ENCODE data around the gene HMHB1. TPM values are rescaled to one million over a fixed set of nuclear protein-coding genes. Genes with fewer than 3 reads are reported as not detected.

Gene HMHB1
- total and polyA plus RNA-seq, 2 experiments from 2014 or later: not detected

DNA sequence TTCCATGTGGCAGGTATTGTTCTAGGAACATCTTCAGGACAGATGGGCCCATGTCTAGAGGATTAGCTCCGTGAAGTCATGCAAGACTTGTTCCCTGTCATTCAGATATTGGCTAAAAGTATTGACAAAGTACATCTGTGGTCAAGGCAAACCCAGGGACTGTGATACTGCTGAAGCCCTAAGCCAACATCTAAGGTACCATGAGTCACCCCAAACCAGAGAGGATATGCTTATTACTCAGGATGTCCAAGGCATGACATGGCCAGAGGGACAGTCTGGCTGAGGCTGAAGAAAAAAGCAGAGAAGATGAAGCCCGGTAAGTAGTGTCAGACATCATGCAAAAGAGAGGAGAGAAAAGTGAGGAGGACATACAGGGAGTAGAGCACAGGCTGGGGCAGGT is 31.0 kb downstream of the HMHB1 start:
- no peak overlapping the region for H3K27ac ChIP-seq
- H3K79me2 ChIP-seq (ENCODE audit: insufficient read depth): no peaks in the 10 kb centered on the region
- DNase-seq: peak; percentile 65
- peaks cover 2% of the 10 kb centered on the region for H3F3A ChIP-seq (ENCODE audit: insufficient read depth)
- no peaks in the 10 kb centered on the region for H3K36me3 ChIP-seq (ENCODE audit: low read depth)
- H3K4me3 ChIP-seq: no peak overlapping the region
- no peaks in the 10 kb centered on the region for H3K9me2 ChIP-seq (ENCODE audit: insufficient read depth)
- H3K9me3 ChIP-seq (ENCODE audit: low read depth): no peaks in the 10 kb centered on the region
- peak overlapping the region; percentile 12 for H3K4me2 ChIP-seq (ENCODE audit: unreplicated experiment)
- H3K27me3 ChIP-seq (replicated peaks; ENCODE audit: insufficient read depth): no peaks in the 10 kb centered on the region
- H2AFZ ChIP-seq: no peak overlapping the region
- peaks cover 10% of the 10 kb centered on the region for H3K4me1 ChIP-seq (ENCODE audit: insufficient read depth)
- in situ Hi-C loops (cut with MboI): no loop called here
- H4K20me1 ChIP-seq (ENCODE audit: insufficient read depth): no peaks in the 10 kb centered on the region
- no peak overlapping the region for H3K9ac ChIP-seq
- no peak for TF ChIP-seq EZH2phosphoT487 (IDR thresholded peaks at IDR 0.05; ENCODE audit: insufficient read depth, low read depth)
- no peak for TF ChIP-seq EZH2 (IDR thresholded peaks at IDR 0.05; ENCODE audit: insufficient read depth, poor library complexity, severe bottlenecking)
- 81 to 86% methylated on average over 2 of the region's 2 CpGs for WGBS, 2 experiments (ENCODE audit: low coverage in 1 of 2, low lambda C conversion rate in 2 of 2, missing lambda C conversion rate in 2 of 2)

DNA sequence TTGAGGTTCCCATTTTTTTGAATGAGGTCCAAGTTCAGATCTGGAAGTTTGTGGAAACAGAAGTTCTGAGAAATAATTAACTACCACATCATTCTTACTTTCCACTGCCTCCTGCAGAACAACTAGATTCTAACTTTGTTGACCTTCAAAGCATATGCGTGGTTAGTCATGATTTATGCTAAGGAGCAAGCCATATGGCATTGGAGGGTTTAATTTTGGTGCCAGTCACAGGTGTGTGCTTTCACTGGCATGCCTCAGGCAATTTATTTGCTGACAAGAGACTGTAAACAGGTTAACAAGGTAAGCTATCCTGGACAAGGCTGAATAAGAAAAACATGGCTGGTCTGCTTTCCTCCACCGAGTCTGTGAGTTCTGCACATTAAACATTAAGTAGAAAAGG is 31.5 kb downstream of the HMHB1 start:
- in situ Hi-C loops (cut with MboI): no loop called here
- no peak overlapping the region for H3K27ac ChIP-seq
- no peaks in the 10 kb centered on the region for H4K20me1 ChIP-seq (ENCODE audit: insufficient read depth)
- H3K27me3 ChIP-seq (replicated peaks; ENCODE audit: insufficient read depth): no peaks in the 10 kb centered on the region
- H3K9ac ChIP-seq: no peak overlapping the region
- H3K79me2 ChIP-seq (ENCODE audit: insufficient read depth): no peaks in the 10 kb centered on the region
- no peak for DNase-seq
- H3K9me2 ChIP-seq (ENCODE audit: insufficient read depth): no peaks in the 10 kb centered on the region
- no peaks in the 10 kb centered on the region for H3K9me3 ChIP-seq (ENCODE audit: low read depth)
- 56 to 58% methylated on average over 2 of the region's 2 CpGs for WGBS, 2 experiments (ENCODE audit: low coverage in 1 of 2, low lambda C conversion rate in 2 of 2, missing lambda C conversion rate in 2 of 2)
- no peak overlapping the region for H3K4me3 ChIP-seq
- no peak overlapping the region for H2AFZ ChIP-seq
- H3K4me2 ChIP-seq (ENCODE audit: unreplicated experiment): no peak overlapping the region
- peaks cover 7% of the 10 kb centered on the region; the same call in 1 of the 2 replicates for H3K4me1 ChIP-seq (ENCODE audit: insufficient read depth)
- no peak for TF ChIP-seq EZH2 (IDR thresholded peaks at IDR 0.05; ENCODE audit: insufficient read depth, poor library complexity, severe bottlenecking)
- no peaks in the 10 kb centered on the region for H3F3A ChIP-seq (ENCODE audit: insufficient read depth)
- no peaks in the 10 kb centered on the region for H3K36me3 ChIP-seq (ENCODE audit: low read depth)

DNA sequence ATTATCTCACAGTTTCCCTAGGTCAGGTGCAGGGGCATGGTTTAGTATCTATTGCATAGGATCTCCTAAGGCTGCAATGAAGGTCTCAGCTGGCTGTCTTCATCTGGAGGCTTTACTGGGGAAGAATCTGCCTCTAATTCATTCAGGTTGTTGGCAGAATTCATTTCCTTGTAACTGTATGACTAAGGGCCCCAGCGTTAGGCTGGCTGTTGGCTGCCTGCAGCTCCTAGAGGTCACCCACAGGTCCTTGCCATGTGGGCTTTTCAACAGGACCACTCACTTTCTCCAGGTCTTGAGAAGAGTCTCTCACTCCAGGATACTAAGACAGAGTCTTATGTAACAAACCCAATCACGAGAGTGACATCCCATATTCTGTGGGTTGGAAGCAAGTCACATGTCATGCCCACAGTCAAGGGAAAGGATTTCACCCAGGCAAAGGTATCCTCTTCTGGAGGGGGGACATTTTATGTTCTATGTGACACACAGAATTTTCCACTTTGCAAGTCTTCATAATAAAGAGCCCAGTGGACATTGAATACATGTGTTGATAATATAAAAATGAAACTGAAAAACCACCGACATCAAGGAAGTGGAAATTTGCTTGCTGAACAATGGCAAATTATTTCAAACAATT is 38.2 kb downstream of the HMHB1 start:
- Histone ChIP-seq H3K27me3 (replicated peaks; ENCODE audit: insufficient read depth) (no peaks in the 10 kb centered on the region), H3K27ac (no peak overlapping the region), H3K4me2 (ENCODE audit: unreplicated experiment) (peak overlapping the region; percentile 63), H3F3A (ENCODE audit: insufficient read depth) (no peaks in the 10 kb centered on the region), H3K9me3 (ENCODE audit: low read depth) (no peaks in the 10 kb centered on the region), H2AFZ (peak overlapping the region; percentile 80), H4K20me1 (ENCODE audit: insufficient read depth) (no peaks in the 10 kb centered on the region), H3K36me3 (ENCODE audit: low read depth) (no peaks in the 10 kb centered on the region), H3K4me3 (peak overlapping the region; percentile 35; the same call in 1 of the 2 replicates), H3K79me2 (ENCODE audit: insufficient read depth) (no peaks in the 10 kb centered on the region), H3K9me2 (ENCODE audit: insufficient read depth) (no peaks in the 10 kb centered on the region), H3K4me1 (ENCODE audit: insufficient read depth) (peaks cover 11% of the 10 kb centered on the region), H3K9ac (no peak overlapping the region)
- peak; percentile 61 for DNase-seq
- in situ Hi-C loops (cut with MboI): no loop called here
- 4 to 6% methylated on average over 3 of the region's 3 CpGs for WGBS, 2 experiments (ENCODE audit: low coverage in 1 of 2, low lambda C conversion rate in 2 of 2, missing lambda C conversion rate in 2 of 2)
- TF ChIP-seq EZH2 (IDR thresholded peaks at IDR 0.05; ENCODE audit: insufficient read depth, poor library complexity, severe bottlenecking): no peak
- no peak for TF ChIP-seq EZH2phosphoT487 (IDR thresholded peaks at IDR 0.05; ENCODE audit: insufficient read depth, low read depth)

DNA sequence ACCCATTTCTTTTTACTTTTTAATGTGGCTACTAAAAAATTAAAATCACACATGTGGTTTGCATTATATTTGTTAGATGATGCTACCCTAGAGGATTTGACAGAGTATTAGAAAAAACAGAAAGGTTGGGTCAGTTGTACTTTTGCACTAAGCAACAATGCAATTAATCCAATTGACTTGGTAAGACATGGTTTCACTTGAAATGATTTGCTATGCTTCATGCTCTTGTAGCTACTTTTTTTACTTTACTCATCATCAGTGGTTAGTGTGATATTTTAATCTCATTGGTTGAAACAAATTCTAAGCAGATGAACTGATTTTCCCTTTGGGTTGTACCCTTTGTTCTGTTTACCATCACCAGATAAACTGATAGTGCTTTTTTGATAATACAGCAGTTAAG is 39.4 kb downstream of the HMHB1 start:
- Histone ChIP-seq H3K4me2 (ENCODE audit: unreplicated experiment) (no peak overlapping the region), H3K27ac (no peak overlapping the region), H3K4me1 (ENCODE audit: insufficient read depth) (peaks cover 11% of the 10 kb centered on the region), H3K27me3 (replicated peaks; ENCODE audit: insufficient read depth) (no peaks in the 10 kb centered on the region), H3F3A (ENCODE audit: insufficient read depth) (no peaks in the 10 kb centered on the region), H3K79me2 (ENCODE audit: insufficient read depth) (no peaks in the 10 kb centered on the region), H3K9ac (no peak overlapping the region), H4K20me1 (ENCODE audit: insufficient read depth) (no peaks in the 10 kb centered on the region), H3K36me3 (ENCODE audit: low read depth) (no peaks in the 10 kb centered on the region), H3K4me3 (no peak overlapping the region), H3K9me3 (ENCODE audit: low read depth) (no peaks in the 10 kb centered on the region), H3K9me2 (ENCODE audit: insufficient read depth) (no peaks in the 10 kb centered on the region), H2AFZ (no peak overlapping the region)
- no peak for DNase-seq
- in situ Hi-C loops (cut with MboI): no loop called here
- TF ChIP-seq EZH2 (IDR thresholded peaks at IDR 0.05; ENCODE audit: insufficient read depth, poor library complexity, severe bottlenecking) (no peak), EZH2phosphoT487 (IDR thresholded peaks at IDR 0.05; ENCODE audit: insufficient read depth, low read depth) (no peak)

DNA sequence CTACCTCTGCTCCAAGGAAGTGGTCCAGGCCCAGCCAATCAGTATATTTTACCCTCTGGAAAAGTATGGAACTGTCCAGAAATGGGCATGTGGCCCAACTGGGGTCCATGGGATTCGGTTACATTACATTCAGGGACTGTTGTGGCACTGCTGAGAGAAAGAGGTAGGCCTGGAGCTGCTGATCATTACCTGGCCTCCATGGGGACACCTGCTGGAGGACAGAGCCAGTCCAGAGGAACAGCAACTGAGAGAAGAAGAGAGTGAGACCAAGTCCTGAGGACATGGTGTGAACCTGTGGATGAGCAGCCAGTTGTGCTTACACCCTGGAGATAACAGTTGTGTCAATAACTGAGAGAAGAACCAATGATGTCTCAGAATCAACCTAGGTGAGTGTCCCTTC is 48.2 kb downstream of the HMHB1 start:
- Histone ChIP-seq H2AFZ (no peak overlapping the region), H3K4me3 (no peak overlapping the region), H3K79me2 (ENCODE audit: insufficient read depth) (no peaks in the 10 kb centered on the region), H3K36me3 (ENCODE audit: low read depth) (no peaks in the 10 kb centered on the region), H3K4me1 (ENCODE audit: insufficient read depth) (no peaks in the 10 kb centered on the region), H3K27ac (no peak overlapping the region), H3K27me3 (replicated peaks; ENCODE audit: insufficient read depth) (no peaks in the 10 kb centered on the region), H4K20me1 (ENCODE audit: insufficient read depth) (no peaks in the 10 kb centered on the region), H3K9me2 (ENCODE audit: insufficient read depth) (no peaks in the 10 kb centered on the region), H3K9me3 (ENCODE audit: low read depth) (no peaks in the 10 kb centered on the region), H3K4me2 (ENCODE audit: unreplicated experiment) (no peak overlapping the region), H3F3A (ENCODE audit: insufficient read depth) (no peaks in the 10 kb centered on the region), H3K9ac (no peak overlapping the region)
- TF ChIP-seq EZH2phosphoT487 (IDR thresholded peaks at IDR 0.05; ENCODE audit: insufficient read depth, low read depth): no peak
- TF ChIP-seq EZH2 (IDR thresholded peaks at IDR 0.05; ENCODE audit: insufficient read depth, poor library complexity, severe bottlenecking): no peak
- in situ Hi-C loops (cut with MboI): no loop called here
- no peak for DNase-seq
- 50 to 67% methylated on average over 1 of the region's 1 CpG for WGBS, 2 experiments (ENCODE audit: low coverage in 1 of 2, low lambda C conversion rate in 2 of 2, missing lambda C conversion rate in 2 of 2)
